ENCODE data around the gene CERS6.

- TF ChIP-seq CTCF (IDR thresholded peaks at IDR 0.05) (no peak), POLR2A (IDR thresholded peaks at IDR 0.05) (no peak)
Measured at GRCh38 chr2:168424112-168424951, 31.7 kb upstream of the CERS6 start.

All from testis (tissue), 2 donors.